ENCODE results near the gene DLAT.

GRCh38 chr11:112005422-112006094 lies 19.6 kb upstream of the DLAT start:
- TF ChIP-seq CTCF (IDR thresholded peaks at IDR 0.05) (no peak), EP300 (IDR thresholded peaks at IDR 0.05) (no peak), POLR2A (IDR thresholded peaks at IDR 0.05) (no peak)
